Measurements from ENCODE around the gene CPNE1.

DNA sequence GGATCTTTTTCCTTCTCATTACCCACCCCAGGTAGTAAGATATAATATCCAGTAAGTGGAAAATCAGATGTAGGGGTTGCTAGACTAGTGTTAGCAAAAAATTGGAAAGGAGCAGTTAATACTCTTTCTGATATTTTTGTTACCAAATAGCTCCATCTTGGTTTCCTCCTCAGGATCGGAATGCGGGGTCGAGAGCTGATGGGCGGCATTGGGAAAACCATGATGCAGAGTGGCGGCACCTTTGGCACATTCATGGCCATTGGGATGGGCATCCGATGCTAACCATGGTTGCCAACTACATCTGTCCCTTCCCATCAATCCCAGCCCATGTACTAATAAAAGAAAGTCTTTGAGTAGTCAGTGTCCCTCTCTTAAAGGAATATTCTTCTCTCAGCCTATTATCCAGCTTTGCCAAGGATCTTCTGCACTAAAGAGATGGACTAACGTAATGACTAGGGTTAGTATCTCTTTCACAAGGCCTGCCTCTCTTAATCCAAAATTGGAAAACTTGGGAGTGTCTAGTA is 36.0 kb upstream of the CPNE1 start:
- TF ChIP-seq ESRRG (CRISPR knock-in tag; IDR thresholded peaks at IDR 0.05) = no peak
- TF ChIP-seq ARNTL (CRISPR knock-in tag; IDR thresholded peaks at IDR 0.05; ENCODE audit: borderline replicate concordance, low read depth) = no peak
- no peak for TF ChIP-seq ZFP30 (CRISPR knock-in tag; IDR thresholded peaks at IDR 0.05)
- TF ChIP-seq, protein P1, sequence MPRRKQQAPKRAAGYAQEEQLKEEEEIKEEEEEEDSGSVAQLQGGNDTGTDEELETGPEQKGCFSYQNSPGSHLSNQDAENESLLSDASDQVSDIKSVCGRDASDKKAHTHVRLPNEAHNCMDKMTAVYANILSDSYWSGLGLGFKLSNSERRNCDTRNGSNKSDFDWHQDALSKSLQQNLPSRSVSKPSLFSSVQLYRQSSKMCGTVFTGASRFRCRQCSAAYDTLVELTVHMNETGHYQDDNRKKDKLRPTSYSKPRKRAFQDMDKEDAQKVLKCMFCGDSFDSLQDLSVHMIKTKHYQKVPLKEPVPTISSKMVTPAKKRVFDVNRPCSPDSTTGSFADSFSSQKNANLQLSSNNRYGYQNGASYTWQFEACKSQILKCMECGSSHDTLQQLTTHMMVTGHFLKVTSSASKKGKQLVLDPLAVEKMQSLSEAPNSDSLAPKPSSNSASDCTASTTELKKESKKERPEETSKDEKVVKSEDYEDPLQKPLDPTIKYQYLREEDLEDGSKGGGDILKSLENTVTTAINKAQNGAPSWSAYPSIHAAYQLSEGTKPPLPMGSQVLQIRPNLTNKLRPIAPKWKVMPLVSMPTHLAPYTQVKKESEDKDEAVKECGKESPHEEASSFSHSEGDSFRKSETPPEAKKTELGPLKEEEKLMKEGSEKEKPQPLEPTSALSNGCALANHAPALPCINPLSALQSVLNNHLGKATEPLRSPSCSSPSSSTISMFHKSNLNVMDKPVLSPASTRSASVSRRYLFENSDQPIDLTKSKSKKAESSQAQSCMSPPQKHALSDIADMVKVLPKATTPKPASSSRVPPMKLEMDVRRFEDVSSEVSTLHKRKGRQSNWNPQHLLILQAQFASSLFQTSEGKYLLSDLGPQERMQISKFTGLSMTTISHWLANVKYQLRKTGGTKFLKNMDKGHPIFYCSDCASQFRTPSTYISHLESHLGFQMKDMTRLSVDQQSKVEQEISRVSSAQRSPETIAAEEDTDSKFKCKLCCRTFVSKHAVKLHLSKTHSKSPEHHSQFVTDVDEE (CRISPR knock-in tag; IDR thresholded peaks at IDR 0.05) = no peak
- no peak for TF ChIP-seq GLIS3 (CRISPR knock-in tag; IDR thresholded peaks at IDR 0.05)
- no peak for TF ChIP-seq ZFP3 (CRISPR knock-in tag; IDR thresholded peaks at IDR 0.05)
- no peak for TF ChIP-seq ZNF565 (CRISPR knock-in tag; conservative IDR thresholded peaks at IDR 0.05; ENCODE audit: low read depth)
- TF ChIP-seq ZC3H10 (CRISPR knock-in tag; IDR thresholded peaks at IDR 0.05) = no peak
- no peak for TF ChIP-seq CSDC2 (CRISPR knock-in tag; IDR thresholded peaks at IDR 0.05)
- TF ChIP-seq, protein P2, sequence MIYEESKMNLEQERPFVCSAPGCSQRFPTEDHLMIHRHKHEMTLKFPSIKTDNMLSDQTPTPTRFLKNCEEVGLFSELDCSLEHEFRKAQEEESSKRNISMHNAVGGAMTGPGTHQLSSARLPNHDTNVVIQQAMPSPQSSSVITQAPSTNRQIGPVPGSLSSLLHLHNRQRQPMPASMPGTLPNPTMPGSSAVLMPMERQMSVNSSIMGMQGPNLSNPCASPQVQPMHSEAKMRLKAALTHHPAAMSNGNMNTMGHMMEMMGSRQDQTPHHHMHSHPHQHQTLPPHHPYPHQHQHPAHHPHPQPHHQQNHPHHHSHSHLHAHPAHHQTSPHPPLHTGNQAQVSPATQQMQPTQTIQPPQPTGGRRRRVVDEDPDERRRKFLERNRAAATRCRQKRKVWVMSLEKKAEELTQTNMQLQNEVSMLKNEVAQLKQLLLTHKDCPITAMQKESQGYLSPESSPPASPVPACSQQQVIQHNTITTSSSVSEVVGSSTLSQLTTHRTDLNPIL (CRISPR knock-in tag; IDR thresholded peaks at IDR 0.05; ENCODE audit: low read depth) = no peak

Measured in SK-N-SH treated with all-trans-retinoic acid at 6 μM for 48 hours (cell line).